Right lobe of liver (tissue), 6 donors: Measurements from ENCODE around the gene PRLHR. TPM values are rescaled to one million over a fixed set of nuclear protein-coding genes. Genes with fewer than 3 reads are reported as not detected.
"Not testable (repeated sequence)": the region's sequence is repeated elsewhere in the genome, so short reads cannot be mapped to it uniquely, and the experiment has no call there.

Experiments used
- ATAC-seq, 4 donors: fragments of 200-7000 bp; cut with Tn5 transposase; one replicate each; pipeline ENCODE4 v1.9.1; 2020; ENCODE audit warnings: mild to moderate bottlenecking in 4 of 4, moderate library complexity in 4 of 4
- DNase-seq, 3 donors: peaks; one replicate each; pipeline ENCODE4 v3.0.0-alpha.2; 2020
- H3K27ac ChIP-seq, 3 donors: fragments of 200-600 bp; one replicate each; pipeline ENCODE4 v1.8.0; 2022
- H3K27me3 ChIP-seq, 2 donors: fragments of 200-600 bp; one replicate each; pipeline ENCODE4 v1.8.0; 2022
- H3K36me3 ChIP-seq, 4 donors: fragments of 200-600 bp; sonication (generic) in 1 of 4; one replicate each; pipeline versions ENCODE4 v1.5.1 to v1.8.0; 2017 to 2022; ENCODE audit warnings: control low read depth in 1 of 4
- H3K4me1 ChIP-seq, 4 donors: fragments of 200-600 bp; sonication (generic) in 1 of 4; one replicate each; pipeline versions ENCODE4 v1.5.1 to v1.8.0; 2017 to 2022; ENCODE audit warnings: control low read depth in 1 of 4
- H3K4me3 ChIP-seq, 3 donors: fragments of 200-600 bp; one replicate each; pipeline ENCODE4 v1.8.0; 2022
- H3K9me3 ChIP-seq, 4 donors: fragments of 200-600 bp; sonication (generic) in 1 of 4; one replicate each; pipeline versions ENCODE4 v1.5.1 to v1.8.0; 2017 to 2022; ENCODE audit warnings: control low read depth in 1 of 4
- CTCF ChIP-seq, 4 donors: fragments of 200-600 bp in 3 of 4; fragments of 450-650 bp in 1 of 4; IDR thresholded peaks; one replicate each; pipeline versions ENCODE4 v1.5.1 to v1.8.0; 2016 to 2022; ENCODE audit warnings: antibody characterized with exemption in 4 of 4, mild to moderate bottlenecking in 2 of 4
- POLR2A ChIP-seq: fragments of 450-650 bp; IDR thresholded peaks from one replicate; pipeline ENCODE4 v1.6.1; 2017; ENCODE audit warnings: antibody characterized with exemption, mild to moderate bottlenecking
- WGBS: methylation state at CpG from one replicate; pipeline ENCODE4 v1.1.6; 2018; ENCODE audit warnings: low coverage, low lambda C conversion rate; ENCODE audit not compliant: insufficient coverage; ENCODE audit errors: missing lambda C conversion rate; 5-methylcytosine and 5-hydroxymethylcytosine counted together
- intact Hi-C, 2 donors: fragments of 100-400 bp; cut with DNase I; formaldehyde crosslinking; loops; one replicate each; pipeline versions ENCODE4 v1.11.2 to v1.14.1; 2022
- total RNA-seq, 6 experiments: library from RNA; depleted of rRNA in 2 of 6; stranded (reverse); fragments of >200 nt in 2 of 6; fragmentation: NEBNext Ultra II Directional in 3 of 6; extraction: Animal tissue kit (Norgen Biotek cat#: 25700) in 3 of 6; gene quantifications; one replicate each; pipeline versions ENCODE4 v1.1.0 to v1.2.4, GENCODE V29; 2016 to 2023
- donor health status: DM: no; HTN: yes; CAD: no.
- donor health status: DM: no; HTN: no; CAD: no.
- donor health status: DM: no; HTN: no; CAD: no.
- donor health status: DM: no; HTN: yes; CAD: no.
- donor health status: DM: no; HTN: yes; CAD: no.

Gene PRLHR
- total RNA-seq, 6 experiments from 2014 or later: not detected

- WGBS: 31% methylated on average over 7 of the region's 7 CpGs
- H3K4me3 ChIP-seq: no peak overlapping the region
- H3K27me3 ChIP-seq: no peaks in the 10 kb centered on the region
- TF ChIP-seq POLR2A (no peak), CTCF (IDR thresholded peaks at IDR 0.05) (no peak)
- DNase-seq (no peak), ATAC-seq (no peak)
- no peaks in the 10 kb centered on the region for H3K36me3 ChIP-seq
- H3K27ac ChIP-seq: no peak overlapping the region
- no peaks in the 10 kb centered on the region for H3K4me1 ChIP-seq
- H3K9me3 ChIP-seq: no peaks in the 10 kb centered on the region
- intact Hi-C loops: no loop called here
Observed at GRCh38 chr10:118621304-118621942, 26.0 kb upstream of the PRLHR start.

GRCh38 chr10:118613863-118614262 is 18.4 kb upstream of the PRLHR start:
- H3K27ac ChIP-seq, H3K27me3 ChIP-seq, intact Hi-C loops, H3K4me1 ChIP-seq, H3K36me3 ChIP-seq, H3K9me3 ChIP-seq, ATAC-seq, DNase-seq, H3K4me3 ChIP-seq: not testable (repeated sequence)
- WGBS: 34% methylated on average over 4 of the region's 4 CpGs

GRCh38 chr10:118610577-118610976 is 15.1 kb upstream of the PRLHR start:
- 61% methylated on average over 2 of the region's 2 CpGs for WGBS
- H3K9me3 ChIP-seq: no peaks in the 10 kb centered on the region
- no peaks in the 10 kb centered on the region for H3K27me3 ChIP-seq
- intact Hi-C loops: no loop called here
- DNase-seq (no peak), ATAC-seq (no peak)
- no peak overlapping the region for H3K27ac ChIP-seq
- no peak overlapping the region for H3K4me3 ChIP-seq
- TF ChIP-seq CTCF (IDR thresholded peaks at IDR 0.05): no peak
- no peak for TF ChIP-seq POLR2A
- no peaks in the 10 kb centered on the region for H3K4me1 ChIP-seq
- no peaks in the 10 kb centered on the region for H3K36me3 ChIP-seq

- Histone ChIP-seq H3K4me1 (no peaks in the 10 kb centered on the region), H3K9me3 (no peaks in the 10 kb centered on the region), H3K27me3 (no peaks in the 10 kb centered on the region), H3K27ac (no peak overlapping the region), H3K4me3 (no peak overlapping the region), H3K36me3 (no peaks in the 10 kb centered on the region)
- DNase-seq (no peak), ATAC-seq (no peak)
- 100% methylated on average over 1 of the region's 4 CpGs for WGBS
- intact Hi-C loops: no loop called here
- TF ChIP-seq POLR2A (no peak), CTCF (IDR thresholded peaks at IDR 0.05) (no peak)
Observed at GRCh38 chr10:118607768-118608354, 12.4 kb upstream of the PRLHR start.

GRCh38 chr10:118605694-118606093 is 10.2 kb upstream of the PRLHR start:
- WGBS: 62% methylated on average over 7 of the region's 10 CpGs

More at GRCh38 chr10:118605694-118606093, 10.2 kb upstream of the PRLHR start:
- Histone ChIP-seq H3K27ac (no peak overlapping the region), H3K36me3 (no peaks in the 10 kb centered on the region), H3K27me3 (no peaks in the 10 kb centered on the region), H3K4me1 (no peaks in the 10 kb centered on the region), H3K4me3 (no peak overlapping the region), H3K9me3 (no peaks in the 10 kb centered on the region)
- ATAC-seq (no peak), DNase-seq (no peak)
- TF ChIP-seq POLR2A: no peak
- TF ChIP-seq CTCF (IDR thresholded peaks at IDR 0.05): no peak
- intact Hi-C loops: no loop called here
